OCI-LY7 (cell line): ENCODE data around the gene DDI1. TPM values are rescaled to one million over a fixed set of nuclear protein-coding genes. Genes with fewer than 3 reads are reported as not detected.

ENCODE experiments used
- BruUV-seq: library from RNA; stranded (reverse); fragments of 400-500 nt; replicated peaks from 2 replicates; lab custom pipeline; 2021; lab: Mats Ljungman, UMichigan
- CTCF ChIA-PET: fragments of 300-600 bp; sonication (Branson Sonifier 250); formaldehyde crosslinking; loops from one replicate; lab custom pipeline; 2022; ENCODE audit warnings: antibody characterized with exemption; ENCODE audit not compliant: unreplicated experiment; lab: Charles Lee
- POLR2A ChIA-PET: fragments of 300-600 bp; sonication (Branson Sonifier 250); formaldehyde crosslinking; loops from one replicate; lab custom pipeline; 2022; ENCODE audit warnings: antibody characterized with exemption; lab: Charles Lee
- DNase-seq: peaks from one replicate; pipeline ENCODE4 v3.0.0-alpha.2; 2015; ENCODE audit warnings: low spot score
- H2AFZ ChIP-seq: fragments of 200-600 bp; sonication (generic), shearing (Covaris generic); 2 replicates; pipeline ENCODE4 v1.6.1; 2014; ENCODE audit warnings: mild to moderate bottlenecking, antibody characterized with exemption, low read length, moderate library complexity
- H3K27ac ChIP-seq: fragments of 200-600 bp; sonication (generic); 2 replicates; pipeline ENCODE4 v1.5.1; 2014; ENCODE audit warnings: mixed run types, low read depth, mild to moderate bottlenecking, moderate library complexity, low read length, inconsistent platforms; ENCODE audit not compliant: poor library complexity, severe bottlenecking
- H3K36me3 ChIP-seq: fragments of 200-600 bp; sonication (generic); 2 replicates; pipeline ENCODE4 v1.6.1; 2014; ENCODE audit warnings: mild to moderate bottlenecking, antibody characterized with exemption, low read length, moderate library complexity, mixed read lengths; ENCODE audit not compliant: insufficient read depth
- H3K4me1 ChIP-seq: fragments of 200-600 bp; sonication (generic); 2 replicates; pipeline ENCODE4 v1.5.1; 2014; ENCODE audit warnings: mild to moderate bottlenecking, low read length; ENCODE audit not compliant: insufficient read depth, poor library complexity, severe bottlenecking
- H3K4me2 ChIP-seq: fragments of 200-600 bp; sonication (generic); 2 replicates; pipeline ENCODE4 v1.6.1; 2014; ENCODE audit warnings: mild to moderate bottlenecking, low read length
- H3K4me3 ChIP-seq: fragments of 200-600 bp; sonication (generic); 2 replicates; pipeline ENCODE4 v1.5.1; 2014; ENCODE audit warnings: mild to moderate bottlenecking, low read depth, low read length; ENCODE audit not compliant: poor library complexity, severe bottlenecking
- H3K79me2 ChIP-seq: fragments of 200-600 bp; sonication (generic); 2 replicates; pipeline ENCODE4 v1.6.1; 2016; ENCODE audit warnings: low read depth, mild to moderate bottlenecking, low read length, moderate library complexity, mixed read lengths; ENCODE audit not compliant: insufficient read depth
- H3K9me2 ChIP-seq: fragments of 200-600 bp; sonication (generic); 2 replicates; pipeline ENCODE4 v1.6.1; 2016; ENCODE audit warnings: mild to moderate bottlenecking, low read length, mixed read lengths; ENCODE audit not compliant: insufficient read depth
- H3K9me3 ChIP-seq: fragments of 200-600 bp; sonication (generic); 2 replicates; pipeline ENCODE4 v1.6.1; 2014; ENCODE audit warnings: mild to moderate bottlenecking, mixed run types, low read length, mixed read lengths
- H4K20me1 ChIP-seq: fragments of 200-600 bp; sonication (generic); 2 replicates; pipeline ENCODE4 v1.6.1; 2014; ENCODE audit warnings: mild to moderate bottlenecking, antibody characterized with exemption, low read length, moderate library complexity, mixed read lengths; ENCODE audit not compliant: insufficient read depth
- EZH2phosphoT487 ChIP-seq: fragments of 200-600 bp; sonication (generic); IDR thresholded peaks from 2 replicates; pipeline ENCODE4 v1.6.1; 2018; ENCODE audit warnings: low read depth, borderline replicate concordance, mild to moderate bottlenecking, mixed run types, antibody characterized with exemption, low read length, moderate library complexity, mixed read lengths
- intact Hi-C: fragments of 100-400 bp; cut with micrococcal nuclease; formaldehyde crosslinking; loops from one replicate; pipeline ENCODE4 v1.10.0; 2022; ENCODE audit not compliant: unreplicated experiment
- total RNA-seq, 2 experiments: library from RNA; depleted of rRNA in 1 of 2; stranded (reverse); fragments of >200 nt in 1 of 2; shearing (Covaris generic) in 1 of 2; gene quantifications; 2 replicates each; pipeline ENCODE4 v1.2.3, GENCODE V29; 2014 to 2022
- TF ChIP-seq, protein P1 (sequence below): fragments of 200-600 bp; sonication (generic); conservative IDR thresholded peaks from 2 replicates; pipeline ENCODE4 v1.5.1; 2014; ENCODE audit warnings: mild to moderate bottlenecking, antibody characterized with exemption, low read length, moderate library complexity, mixed read lengths

DDI1 gene
- total RNA-seq, 2 experiments from 2014 or later = not detected

- Histone ChIP-seq H3K36me3 (no peaks in the 10 kb centered on the region), H2AFZ (no peak overlapping the region), H3K4me2 (no peak overlapping the region), H4K20me1 (no peaks in the 10 kb centered on the region), H3K9me2 (no peaks in the 10 kb centered on the region), H3K9me3 (no peaks in the 10 kb centered on the region), H3K4me1 (no peaks in the 10 kb centered on the region), H3K27ac (no peak overlapping the region), H3K79me2 (no peaks in the 10 kb centered on the region), H3K4me3 (no peak overlapping the region)
- POLR2A ChIA-PET = no interaction called here
- no peak for DNase-seq
- no peak for TF ChIP-seq EZH2phosphoT487
- TF ChIP-seq, protein P1, sequence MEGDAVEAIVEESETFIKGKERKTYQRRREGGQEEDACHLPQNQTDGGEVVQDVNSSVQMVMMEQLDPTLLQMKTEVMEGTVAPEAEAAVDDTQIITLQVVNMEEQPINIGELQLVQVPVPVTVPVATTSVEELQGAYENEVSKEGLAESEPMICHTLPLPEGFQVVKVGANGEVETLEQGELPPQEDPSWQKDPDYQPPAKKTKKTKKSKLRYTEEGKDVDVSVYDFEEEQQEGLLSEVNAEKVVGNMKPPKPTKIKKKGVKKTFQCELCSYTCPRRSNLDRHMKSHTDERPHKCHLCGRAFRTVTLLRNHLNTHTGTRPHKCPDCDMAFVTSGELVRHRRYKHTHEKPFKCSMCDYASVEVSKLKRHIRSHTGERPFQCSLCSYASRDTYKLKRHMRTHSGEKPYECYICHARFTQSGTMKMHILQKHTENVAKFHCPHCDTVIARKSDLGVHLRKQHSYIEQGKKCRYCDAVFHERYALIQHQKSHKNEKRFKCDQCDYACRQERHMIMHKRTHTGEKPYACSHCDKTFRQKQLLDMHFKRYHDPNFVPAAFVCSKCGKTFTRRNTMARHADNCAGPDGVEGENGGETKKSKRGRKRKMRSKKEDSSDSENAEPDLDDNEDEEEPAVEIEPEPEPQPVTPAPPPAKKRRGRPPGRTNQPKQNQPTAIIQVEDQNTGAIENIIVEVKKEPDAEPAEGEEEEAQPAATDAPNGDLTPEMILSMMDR = no peak
- intact Hi-C loops = no loop called here
- BruUV-seq = no TSS peak
- CTCF ChIA-PET = no interaction called here
Observed at GRCh38 chr11:104003491-104003890, 32.9 kb upstream of the DDI1 start.

DNA sequence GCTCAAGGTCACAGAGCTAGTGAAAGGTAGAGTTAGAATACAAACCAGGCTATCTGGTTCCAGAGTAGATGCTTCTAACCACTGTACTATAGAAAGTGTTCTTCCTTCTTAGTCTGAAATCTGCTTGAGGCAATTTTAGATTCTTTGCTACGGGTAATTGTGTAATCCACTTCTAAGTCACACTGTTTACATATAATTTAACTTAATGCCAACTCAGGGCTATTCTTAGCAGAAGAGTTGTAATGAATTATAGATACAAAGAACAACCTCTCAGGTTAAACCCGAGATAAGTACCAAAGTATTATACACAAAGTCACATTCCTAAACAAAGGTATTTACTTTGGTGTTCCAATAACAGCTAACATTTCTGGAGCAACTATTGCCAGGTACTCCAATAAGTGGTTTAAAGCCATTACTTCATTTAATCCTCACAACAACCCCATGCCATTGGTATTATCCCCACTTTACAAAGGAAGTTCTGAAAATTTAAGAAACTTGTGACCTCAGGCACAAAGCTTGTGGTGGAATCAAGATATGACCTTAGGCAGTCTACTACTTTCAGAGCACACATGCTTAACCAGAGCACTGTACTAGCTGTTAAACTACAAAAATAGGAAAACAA lies 31.1 kb upstream of the DDI1 start:
- Histone ChIP-seq H3K79me2 (no peaks in the 10 kb centered on the region), H3K4me2 (no peak overlapping the region), H2AFZ (no peak overlapping the region), H3K9me3 (no peaks in the 10 kb centered on the region), H3K36me3 (no peaks in the 10 kb centered on the region), H3K27ac (no peak overlapping the region), H3K9me2 (no peaks in the 10 kb centered on the region), H4K20me1 (no peaks in the 10 kb centered on the region), H3K4me3 (no peak overlapping the region), H3K4me1 (no peaks in the 10 kb centered on the region)
- DNase-seq = no peak
- POLR2A ChIA-PET = interaction anchor here (0.5 kb wide), 1 partner anchor 668 kb away, joined by 3 read pairs; no protein-coding TSS in a partner anchor
- intact Hi-C loops = no loop called here
- TF ChIP-seq, protein P1 = no peak
- TF ChIP-seq EZH2phosphoT487 = no peak
- no TSS peak for BruUV-seq
- CTCF ChIA-PET = no interaction called here

- CTCF ChIA-PET = no interaction called here
- no peak overlapping the region for H3K4me3 ChIP-seq
- H4K20me1 ChIP-seq = no peaks in the 10 kb centered on the region
- no peaks in the 10 kb centered on the region for H3K9me3 ChIP-seq
- no peaks in the 10 kb centered on the region for H3K4me1 ChIP-seq
- H3K9me2 ChIP-seq = no peaks in the 10 kb centered on the region
- intact Hi-C loops = no loop called here
- H3K27ac ChIP-seq = no peak overlapping the region
- H3K79me2 ChIP-seq = no peaks in the 10 kb centered on the region
- POLR2A ChIA-PET = interaction anchor here (0.7 to 1.1 kb wide), 4 partner anchors 22 to 359 kb away, joined by 3 to 4 read pairs (median 4); no protein-coding TSS in a partner anchor
- BruUV-seq = no TSS peak
- TF ChIP-seq, protein P1 = no peak
- H2AFZ ChIP-seq = no peak overlapping the region
- no peak for DNase-seq
- no peak overlapping the region for H3K4me2 ChIP-seq
- no peaks in the 10 kb centered on the region for H3K36me3 ChIP-seq
Observed at GRCh38 chr11:104009744-104010143, 26.7 kb upstream of the DDI1 start.
